HCT116 (cell line): ENCODE results near the gene ARFGEF3. TPM values are rescaled to one million over a fixed set of nuclear protein-coding genes. Genes with fewer than 3 reads are reported as not detected.

ENCODE experiments used
- ATAC-seq: fragments of 200-7000 bp; cut with Tn5 transposase; 2 replicates; pipeline ENCODE4 v1.9.1; 2020; ENCODE audit warnings: mild to moderate bottlenecking, moderate library complexity
- BruUV-seq: library from RNA; stranded (reverse); fragments of 400-500 nt; replicated peaks from 2 replicates; lab custom pipeline; 2021; lab: Mats Ljungman, UMichigan
- CTCF ChIA-PET: fragments of 300-600 bp; sonication (Branson Sonifier 250); formaldehyde crosslinking; loops from one replicate; lab custom pipeline; 2021; ENCODE audit warnings: antibody characterized with exemption; lab: Charles Lee
- POLR2A ChIA-PET: fragments of 300-600, 350-600 bp; sonication (Branson Sonifier 250); formaldehyde crosslinking; loops from one replicate; lab custom pipeline; 2021; ENCODE audit warnings: antibody characterized with exemption; lab: Charles Lee
- RAD21 ChIA-PET, 2 experiments: fragments of 300-600 bp; sonication (Branson Sonifier 250); formaldehyde crosslinking; loops; one replicate each; lab custom pipeline; 2023; ENCODE audit warnings: low total read pairs in 2 of 2; ENCODE audit not compliant: uncharacterized antibody in 2 of 2, unreplicated experiment in 2 of 2, low non-redundant PET in 1 of 2; lab: Charles Lee
- DNase-seq: peaks from one replicate; pipeline ENCODE4 v3.0.0-alpha.2; 2010; ENCODE audit warnings: low read depth, low spot score
- H2AFZ ChIP-seq: fragments of 200-600 bp; shearing (Covaris generic), sonication (generic); 2 replicates; pipeline ENCODE4 v1.6.1; 2017; ENCODE audit warnings: low read depth, mixed run types, mixed read lengths, antibody characterized with exemption, low read length; ENCODE audit not compliant: poor library complexity, severe bottlenecking
- H3K27ac ChIP-seq: 2 replicates; pipeline ENCODE4 v1.5.1; 2012; ENCODE audit warnings: low read depth, low read length
- H3K27me3 ChIP-seq: fragments of 200-600 bp; sonication (generic); 2 replicates; pipeline ENCODE4 v1.6.1; 2016; ENCODE audit warnings: mixed run types, low read length, mixed read lengths; ENCODE audit not compliant: insufficient read depth
- H3K36me3 ChIP-seq, 2 experiments: fragments of 200-500 bp in 1 of 2; fragments of 200-600 bp in 1 of 2; sonication (Bioruptor generic) in 1 of 2; sonication (generic) in 1 of 2; 2 replicates each; pipeline versions ENCODE4 v1.5.1 to v1.6.1; 2014 to 2016; ENCODE audit warnings: low read length in 2 of 2, inconsistent platforms in 1 of 2, mixed read lengths in 1 of 2, mixed run types in 1 of 2; ENCODE audit not compliant: insufficient read depth in 2 of 2, control insufficient read depth in 1 of 2
- H3K4me1 ChIP-seq, 2 experiments: fragments of 200-600 bp in 1 of 2; sonication (generic) in 1 of 2; 2 replicates each; pipeline versions ENCODE4 v1.5.1 to v1.6.1; 2012 to 2017; ENCODE audit warnings: low read length in 2 of 2, inconsistent platforms in 1 of 2, mild to moderate bottlenecking in 1 of 2, mixed read lengths in 1 of 2, mixed run types in 1 of 2, moderate library complexity in 1 of 2; ENCODE audit not compliant: insufficient read depth in 2 of 2, control insufficient read depth in 1 of 2
- H3K4me2 ChIP-seq: fragments of 200-600 bp; sonication (generic); 2 replicates; pipeline ENCODE4 v1.6.1; 2017; ENCODE audit warnings: mixed run types, low read length, mixed read lengths
- H3K4me3 ChIP-seq, 2 experiments: fragments of 200-600 bp in 1 of 2; sonication (generic) in 1 of 2; replicated peaks in 1 of 2; 2 replicates each; pipeline ENCODE4 v1.5.1; 2011 to 2016; ENCODE audit warnings: low read length in 2 of 2, control low read depth in 1 of 2, low read depth in 1 of 2, mild to moderate bottlenecking in 1 of 2, mixed read lengths in 1 of 2, mixed run types in 1 of 2
- H3K79me2 ChIP-seq: fragments of 200-600 bp; sonication (generic); 2 replicates; pipeline ENCODE4 v1.6.1; 2017; ENCODE audit warnings: mild to moderate bottlenecking, mixed run types, low read length, moderate library complexity, mixed read lengths; ENCODE audit not compliant: insufficient read depth
- H3K9ac ChIP-seq: fragments of 200-600 bp; sonication (generic); 2 replicates; pipeline ENCODE4 v1.6.1; 2016; ENCODE audit warnings: low read length, mixed read lengths
- H3K9me2 ChIP-seq: fragments of 200-600 bp; sonication (generic), shearing (Covaris generic); 2 replicates; pipeline ENCODE4 v1.6.1; 2017; ENCODE audit warnings: mixed run types, mild to moderate bottlenecking, moderate library complexity; ENCODE audit not compliant: insufficient read depth
- H3K9me3 ChIP-seq, 2 experiments: fragments of 200-500 bp in 1 of 2; fragments of 200-600 bp in 1 of 2; sonication (Bioruptor generic) in 1 of 2; sonication (generic) in 1 of 2; 2 replicates each; pipeline ENCODE4 v1.6.1; 2014 to 2017; ENCODE audit warnings: low read length in 2 of 2, mixed read lengths in 2 of 2, inconsistent platforms in 1 of 2, low read depth in 1 of 2, mild to moderate bottlenecking in 1 of 2, mixed run types in 1 of 2, moderate library complexity in 1 of 2; ENCODE audit not compliant: control insufficient read depth in 1 of 2, insufficient read depth in 1 of 2
- H4K20me1 ChIP-seq: fragments of 200-600 bp; sonication (generic), shearing (Covaris generic); 2 replicates; pipeline ENCODE4 v1.6.1; 2017; ENCODE audit warnings: mixed run types, mild to moderate bottlenecking, moderate library complexity; ENCODE audit not compliant: insufficient read depth
- CBX3 ChIP-seq: IDR thresholded peaks from 2 replicates; pipeline ENCODE4 v1.6.1; 2012; ENCODE audit warnings: low read depth
- CEBPB ChIP-seq: IDR thresholded peaks from 2 replicates; pipeline ENCODE4 v1.6.1; 2012; ENCODE audit warnings: low read depth
- EGR1 ChIP-seq: IDR thresholded peaks from 2 replicates; pipeline ENCODE4 v1.6.1; 2012; ENCODE audit warnings: low read depth
- EZH2 ChIP-seq: fragments of 200-600 bp; sonication (generic); IDR thresholded peaks from 2 replicates; pipeline ENCODE4 v1.6.1; 2017; ENCODE audit warnings: antibody characterized with exemption, mixed run types
- JUND ChIP-seq: IDR thresholded peaks from 2 replicates; pipeline ENCODE4 v1.6.1; 2012
- MAX ChIP-seq: IDR thresholded peaks from 2 replicates; pipeline ENCODE4 v1.6.1; 2012
- POLR2AphosphoS5 ChIP-seq: IDR thresholded peaks from 2 replicates; pipeline ENCODE4 v1.6.1; 2011; ENCODE audit warnings: mild to moderate bottlenecking, low read depth, low read length, moderate library complexity
- SRF ChIP-seq: IDR thresholded peaks from 2 replicates; pipeline ENCODE4 v1.6.1; 2012; ENCODE audit warnings: low read depth
- TCF7L2 ChIP-seq: IDR thresholded peaks from 2 replicates; pipeline ENCODE4 v1.7.0; 2011; ENCODE audit warnings: borderline replicate concordance, inconsistent platforms; ENCODE audit not compliant: insufficient read depth, insufficient read length; ENCODE audit errors: extremely low read depth
- intact Hi-C: fragments of 100-400 bp; cut with micrococcal nuclease; formaldehyde crosslinking; loops from 2 replicates; pipeline ENCODE4 v1.10.0; 2022
- total RNA-seq: library from RNA; stranded (reverse); gene quantifications from one replicate; pipeline ENCODE4 v1.2.1, GENCODE V29; 2021; ENCODE audit not compliant: unreplicated experiment

ARFGEF3 gene
- total RNA-seq, 1 experiment from 2014 or later: 3.8 TPM

- no peaks in the 10 kb centered on the region for H3K9me3 ChIP-seq
- no peaks in the 10 kb centered on the region for H3K36me3 ChIP-seq
- no peaks in the 10 kb centered on the region for H3K79me2 ChIP-seq
- intact Hi-C loops: no loop called here
- no peak overlapping the region for H3K27ac ChIP-seq
- POLR2A ChIA-PET: no interaction called here
- no peaks in the 10 kb centered on the region for H3K4me1 ChIP-seq
- DNase-seq: no peak
- no peak for TF ChIP-seq SRF
- no peak for TF ChIP-seq MAX
- TF ChIP-seq JUND: no peak
- no peak overlapping the region for H3K9ac ChIP-seq
- CTCF ChIA-PET: no interaction called here
- no peak overlapping the region for H3K4me3 ChIP-seq
- no peak overlapping the region for H2AFZ ChIP-seq
- H3K4me2 ChIP-seq: no peak overlapping the region
- RAD21 ChIA-PET: no interaction called here
- H3K27me3 ChIP-seq: no peaks in the 10 kb centered on the region
- no peak for ATAC-seq
- no peaks in the 10 kb centered on the region for H3K9me2 ChIP-seq
- no TSS peak for BruUV-seq
- H4K20me1 ChIP-seq: no peaks in the 10 kb centered on the region
Measured at GRCh38 chr6:138145402-138145801, 16.3 kb upstream of the ARFGEF3 start.

DNA sequence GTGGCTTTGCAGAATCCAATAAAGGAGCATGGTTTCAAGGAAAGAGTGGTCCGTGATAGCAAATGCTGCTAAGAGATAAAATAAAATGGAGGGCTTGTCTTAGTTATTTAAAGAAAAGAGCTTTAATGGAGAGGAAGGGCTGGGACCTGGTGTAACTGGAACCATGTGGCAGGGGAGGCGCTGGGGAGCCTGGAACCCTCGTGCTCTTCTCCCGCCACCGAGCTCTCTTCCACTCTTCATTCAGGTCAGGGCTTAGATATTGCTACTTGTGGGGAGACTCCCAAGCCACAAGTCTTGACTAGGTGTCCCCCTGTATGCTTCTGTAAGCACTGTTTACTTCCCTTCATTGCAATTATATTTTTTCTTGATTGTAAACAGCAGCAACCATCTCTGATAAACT, 15.2 kb upstream of the ARFGEF3 start:
- Histone ChIP-seq H3K36me3 (no peaks in the 10 kb centered on the region), H2AFZ (no peak overlapping the region), H3K27me3 (no peaks in the 10 kb centered on the region), H3K9me2 (no peaks in the 10 kb centered on the region), H3K79me2 (no peaks in the 10 kb centered on the region), H3K27ac (no peak overlapping the region), H3K9me3 (no peaks in the 10 kb centered on the region), H3K4me2 (no peak overlapping the region), H3K4me3 (no peak overlapping the region), H3K4me1 (no peaks in the 10 kb centered on the region), H3K9ac (no peak overlapping the region), H4K20me1 (no peaks in the 10 kb centered on the region)
- ChIA-PET POLR2A (no interaction called here), RAD21 (no interaction called here), CTCF (interaction anchor here (1.2 kb wide), 1 partner anchor 30 kb away, joined by 4 read pairs; no protein-coding TSS in a partner anchor)
- intact Hi-C loops: no loop called here
- TF ChIP-seq CEBPB (no peak), TCF7L2 (no peak), EGR1 (no peak), EZH2 (no peak), CBX3 (no peak), POLR2AphosphoS5 (no peak)
- DNase-seq (no peak), ATAC-seq (no peak)
- BruUV-seq: no TSS peak
